MM.1S (cell line): Measurements from ENCODE around the gene CCIN.

Source experiments
- DNase-seq: peaks from one replicate; pipeline ENCODE4 v3.0.0-alpha.2; 2015
- H2AFZ ChIP-seq: fragments of 300-600 bp; sonication (generic); 2 replicates; pipeline ENCODE4 v1.6.0; 2016; ENCODE audit warnings: antibody characterized with exemption, low read length
- H3F3A ChIP-seq: fragments of 300-600 bp; sonication (generic); 2 replicates; pipeline ENCODE4 v1.6.1; 2016; ENCODE audit warnings: mild to moderate bottlenecking, antibody characterized with exemption, low read length, moderate library complexity, mixed read lengths; ENCODE audit not compliant: insufficient read depth
- H3K27ac ChIP-seq: fragments of 300-600 bp; sonication (generic); 2 replicates; pipeline ENCODE4 v1.5.1; 2016; ENCODE audit warnings: mild to moderate bottlenecking, low read length
- H3K27me3 ChIP-seq: fragments of 300-600 bp; sonication (generic); replicated peaks from 2 replicates; pipeline ENCODE4 v1.6.0; 2016; ENCODE audit warnings: low read length; ENCODE audit not compliant: insufficient read depth
- H3K36me3 ChIP-seq: fragments of 300-600 bp; sonication (generic); replicated peaks from 2 replicates; pipeline ENCODE4 v1.6.1; 2016; ENCODE audit warnings: mild to moderate bottlenecking, low read length, mixed read lengths; ENCODE audit not compliant: insufficient read depth
- H3K4me1 ChIP-seq: fragments of 300-600 bp; sonication (generic); 2 replicates; pipeline ENCODE4 v1.6.1; 2016; ENCODE audit warnings: low read length, mixed read lengths
- H3K4me2 ChIP-seq: fragments of 300-600 bp; sonication (generic); 2 replicates; pipeline ENCODE4 v1.6.0; 2016; ENCODE audit warnings: low read depth, low read length
- H3K4me3 ChIP-seq: fragments of 300-600 bp; sonication (generic); 2 replicates; pipeline ENCODE4 v1.5.1; 2016; ENCODE audit warnings: low read length, mixed read lengths
- H3K79me2 ChIP-seq: fragments of 300-600 bp; sonication (generic); 2 replicates; pipeline ENCODE4 v1.6.1; 2016; ENCODE audit warnings: mixed run types, low read length, mixed read lengths
- H3K9ac ChIP-seq: fragments of 300-600 bp; sonication (generic); 2 replicates; pipeline ENCODE4 v1.6.1; 2016; ENCODE audit warnings: low read length, mixed read lengths
- H3K9me2 ChIP-seq: fragments of 300-600 bp; sonication (generic); replicated peaks from 2 replicates; pipeline ENCODE4 v1.6.1; 2016; ENCODE audit warnings: mild to moderate bottlenecking, low read length, mixed read lengths; ENCODE audit not compliant: insufficient read depth
- H3K9me3 ChIP-seq: fragments of 300-600 bp; sonication (generic); replicated peaks from 2 replicates; pipeline ENCODE4 v1.6.1; 2016; ENCODE audit warnings: mild to moderate bottlenecking, low read length, mixed read lengths; ENCODE audit not compliant: insufficient read depth
- H4K20me1 ChIP-seq: fragments of 300-600 bp; sonication (generic); 2 replicates; pipeline ENCODE4 v1.6.1; 2016; ENCODE audit warnings: mild to moderate bottlenecking, low read length, moderate library complexity, mixed read lengths; ENCODE audit not compliant: insufficient read depth
- CTCF ChIP-seq: fragments of 300-600 bp; sonication (generic); IDR thresholded peaks from 2 replicates; pipeline ENCODE4 v1.5.1; 2016; ENCODE audit warnings: antibody characterized with exemption, low read length, mixed read lengths
- EZH2 ChIP-seq: fragments of 300-600 bp; sonication (generic); optimal IDR thresholded peaks from 2 replicates; pipeline ENCODE3; 2017; ENCODE audit warnings: low read depth, mild to moderate bottlenecking, antibody characterized with exemption, low read length, mixed read lengths
- EZH2phosphoT487 ChIP-seq: fragments of 300-600 bp; sonication (generic); IDR thresholded peaks from 2 replicates; pipeline ENCODE4 v1.6.1; 2018; ENCODE audit warnings: antibody characterized with exemption, low read length

The CCIN gene

DNA sequence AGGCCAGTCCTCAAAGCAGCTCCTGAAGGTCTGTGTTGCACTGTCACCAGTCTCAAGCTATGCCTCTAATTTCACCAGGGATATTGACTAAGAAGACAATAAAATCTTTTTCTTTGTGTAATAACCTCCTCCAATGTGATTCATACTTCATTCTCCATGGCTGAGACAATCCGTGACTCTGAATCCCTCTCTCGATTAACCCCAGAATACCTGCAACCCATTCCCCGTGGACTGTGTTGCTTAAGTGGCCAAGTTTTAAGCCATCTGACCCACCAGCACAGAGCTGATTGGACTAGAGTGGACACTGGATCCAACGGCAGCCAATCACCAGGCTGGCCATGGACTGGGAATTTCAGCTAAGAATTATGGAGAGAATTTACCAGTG lies 5.4 kb upstream of the CCIN start:
- Histone ChIP-seq H3K4me3 (no peak overlapping the region), H3K9me3 (no peaks in the 10 kb centered on the region), H3K4me1 (no peaks in the 10 kb centered on the region), H3K27ac (no peak overlapping the region), H4K20me1 (no peaks in the 10 kb centered on the region), H3K9me2 (no peaks in the 10 kb centered on the region), H3K27me3 (no peaks in the 10 kb centered on the region), H3K79me2 (no peaks in the 10 kb centered on the region), H3K4me2 (no peak overlapping the region), H3F3A (0 out of 2 replicates have a peak, but pooled peaks cover 3% of the 10 kb centered on the region), H3K36me3 (no peaks in the 10 kb centered on the region), H2AFZ (no peak overlapping the region), H3K9ac (no peak overlapping the region)
- TF ChIP-seq EZH2phosphoT487 (no peak), EZH2 (no peak), CTCF (no peak)
- no peak for DNase-seq

- Histone ChIP-seq H3K9me3 (no peaks in the 10 kb centered on the region), H3K36me3 (no peaks in the 10 kb centered on the region), H3K27ac (no peak overlapping the region), H3K9me2 (no peaks in the 10 kb centered on the region), H3K27me3 (no peaks in the 10 kb centered on the region), H3F3A (0 out of 2 replicates have a peak, but pooled peaks cover 3% of the 10 kb centered on the region), H3K9ac (no peak overlapping the region), H2AFZ (no peak overlapping the region), H3K4me2 (no peak overlapping the region), H3K4me1 (no peaks in the 10 kb centered on the region), H3K79me2 (no peaks in the 10 kb centered on the region), H3K4me3 (no peak overlapping the region), H4K20me1 (no peaks in the 10 kb centered on the region)
- DNase-seq, result no peak
- no peak for TF ChIP-seq EZH2phosphoT487
- TF ChIP-seq CTCF, result no peak
- TF ChIP-seq EZH2, result no peak
Observed at GRCh38 chr9:36164372-36164771, 4.8 kb upstream of the CCIN start.

DNA sequence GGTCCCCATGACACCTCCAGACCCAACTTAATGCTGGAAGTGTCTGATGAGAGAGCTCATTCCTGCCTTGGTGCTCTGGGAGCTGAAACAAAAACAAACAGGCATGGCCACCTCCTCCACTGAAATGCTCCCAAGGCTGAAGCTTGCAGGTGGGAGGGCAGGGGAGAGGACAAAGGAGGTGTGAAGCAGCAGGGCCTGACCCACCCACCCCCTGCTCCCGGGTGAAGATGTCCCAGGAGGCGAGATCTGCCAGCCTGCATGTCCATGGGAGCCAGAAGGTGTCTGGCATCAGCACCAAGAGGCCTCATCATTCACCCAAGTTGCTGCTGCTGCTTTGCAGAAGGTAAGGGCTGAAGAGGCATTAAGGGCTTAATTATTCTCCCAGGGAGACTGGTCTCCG lies 4.2 kb upstream of the CCIN start:
- Histone ChIP-seq H3K4me3 (no peak overlapping the region), H2AFZ (no peak overlapping the region), H3K36me3 (no peaks in the 10 kb centered on the region), H3K9ac (no peak overlapping the region), H3K79me2 (no peaks in the 10 kb centered on the region), H3K27me3 (no peaks in the 10 kb centered on the region), H3K27ac (no peak overlapping the region), H3K9me3 (no peaks in the 10 kb centered on the region), H3K4me1 (no peaks in the 10 kb centered on the region), H4K20me1 (no peaks in the 10 kb centered on the region), H3K9me2 (no peaks in the 10 kb centered on the region), H3F3A (0 out of 2 replicates have a peak, but pooled peaks cover 3% of the 10 kb centered on the region), H3K4me2 (no peak overlapping the region)
- TF ChIP-seq CTCF (no peak), EZH2 (no peak)
- DNase-seq, result no peak
